Stimulated activated CD4-positive, alpha-beta T cell treated with anti-CD3 and anti-CD28 coated beads, Interleukin-2, amount 100 ng/mL, for 4 hours (primary cell): ENCODE data around the gene HAGHL.

Experiments used
- DNase-seq: peaks from one replicate; pipeline ENCODE4 v3.0.0-alpha.2; 2020; ENCODE audit warnings: low read depth

The HAGHL gene

GRCh38 chr16:721765-722540 is 5.0 kb upstream of the HAGHL start:
- DNase-seq, result no peak

- no peak for DNase-seq
Measured at GRCh38 chr16:722835-723633, 3.9 kb upstream of the HAGHL start.

GRCh38 chr16:723695-724094 is 3.2 kb upstream of the HAGHL start:
- DNase-seq, result no peak

GRCh38 chr16:724188-725040 is 2.5 kb upstream of the HAGHL start:
- DNase-seq, result no peak

GRCh38 chr16:725041-725376 is 1.9 kb upstream of the HAGHL start:
- no peak for DNase-seq

DNA sequence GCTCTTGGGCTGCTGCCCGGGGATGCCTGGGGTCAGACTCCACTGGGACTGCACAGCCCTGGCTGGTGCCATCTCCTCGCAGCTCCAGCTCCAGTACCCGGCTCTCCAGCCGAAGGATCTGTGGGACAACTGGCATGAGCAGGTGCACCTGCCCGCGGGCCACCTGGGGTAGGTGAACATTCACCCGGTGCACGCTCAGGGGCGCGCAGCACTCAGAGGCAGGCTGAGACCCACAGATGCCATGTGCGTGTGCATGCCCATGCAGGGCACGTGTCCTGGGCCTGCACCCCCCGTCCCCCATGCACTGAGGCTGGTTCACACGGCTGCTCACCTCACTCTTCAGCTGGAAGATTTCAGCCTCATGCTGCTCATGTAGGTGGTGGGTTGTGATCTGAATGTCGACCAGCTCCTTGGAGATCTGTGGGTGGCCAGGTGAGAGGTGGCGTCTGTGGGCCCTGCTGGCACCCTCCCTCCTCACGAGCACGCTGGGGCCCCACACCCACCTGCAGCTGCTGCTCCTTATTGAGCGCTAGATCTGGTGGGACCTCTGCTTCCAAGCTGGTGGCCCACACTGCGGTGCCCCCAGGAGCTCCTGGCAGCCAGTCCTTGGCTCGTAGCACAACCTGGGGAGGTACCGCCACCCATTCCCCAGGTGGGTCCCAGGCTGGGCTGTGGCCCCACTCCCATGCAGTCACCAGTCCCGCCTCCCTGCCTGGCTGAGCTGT is 1.3 kb upstream of the HAGHL start:
- no peak for DNase-seq

- DNase-seq, result no peak
Measured at GRCh38 chr16:726188-726437, 793 bp upstream of the HAGHL start.

DNA sequence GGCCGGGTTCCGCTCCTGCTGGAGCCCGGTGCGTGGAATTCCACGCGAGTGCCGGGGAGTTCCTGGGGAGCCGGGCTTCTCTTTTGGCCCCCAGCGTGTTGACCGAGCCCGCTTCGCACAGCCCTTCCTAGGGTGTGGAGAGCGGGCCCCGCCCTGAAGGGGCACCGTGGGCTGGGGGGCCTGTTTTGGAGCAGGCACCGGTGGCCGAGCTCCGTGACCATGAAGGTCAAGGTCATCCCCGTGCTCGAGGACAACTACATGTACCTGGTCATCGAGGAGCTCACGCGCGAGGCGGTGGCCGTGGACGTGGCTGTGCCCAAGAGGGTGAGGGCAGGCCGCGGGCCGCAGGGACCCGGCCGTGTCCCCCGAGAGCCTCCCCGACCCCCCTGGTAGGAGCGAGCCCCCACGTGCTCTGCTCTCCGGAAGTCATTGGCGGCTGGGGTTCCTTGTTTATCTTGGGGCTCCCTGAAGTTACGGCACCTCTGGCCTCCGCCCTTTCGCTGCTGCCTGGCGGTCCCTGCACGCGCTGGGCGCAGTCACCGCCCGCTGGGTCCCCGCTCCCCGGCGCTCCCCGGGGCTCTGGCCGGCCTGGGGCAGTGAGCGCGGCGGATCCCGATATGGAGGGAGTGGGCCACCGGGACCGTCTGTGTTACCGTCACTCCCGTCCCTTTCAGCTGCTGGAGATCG is 528 bp downstream of the HAGHL start:
- no peak for DNase-seq

GRCh38 chr16:728131-728889 is 1.4 kb downstream of the HAGHL start:
- peak; percentile 35 for DNase-seq

DNA sequence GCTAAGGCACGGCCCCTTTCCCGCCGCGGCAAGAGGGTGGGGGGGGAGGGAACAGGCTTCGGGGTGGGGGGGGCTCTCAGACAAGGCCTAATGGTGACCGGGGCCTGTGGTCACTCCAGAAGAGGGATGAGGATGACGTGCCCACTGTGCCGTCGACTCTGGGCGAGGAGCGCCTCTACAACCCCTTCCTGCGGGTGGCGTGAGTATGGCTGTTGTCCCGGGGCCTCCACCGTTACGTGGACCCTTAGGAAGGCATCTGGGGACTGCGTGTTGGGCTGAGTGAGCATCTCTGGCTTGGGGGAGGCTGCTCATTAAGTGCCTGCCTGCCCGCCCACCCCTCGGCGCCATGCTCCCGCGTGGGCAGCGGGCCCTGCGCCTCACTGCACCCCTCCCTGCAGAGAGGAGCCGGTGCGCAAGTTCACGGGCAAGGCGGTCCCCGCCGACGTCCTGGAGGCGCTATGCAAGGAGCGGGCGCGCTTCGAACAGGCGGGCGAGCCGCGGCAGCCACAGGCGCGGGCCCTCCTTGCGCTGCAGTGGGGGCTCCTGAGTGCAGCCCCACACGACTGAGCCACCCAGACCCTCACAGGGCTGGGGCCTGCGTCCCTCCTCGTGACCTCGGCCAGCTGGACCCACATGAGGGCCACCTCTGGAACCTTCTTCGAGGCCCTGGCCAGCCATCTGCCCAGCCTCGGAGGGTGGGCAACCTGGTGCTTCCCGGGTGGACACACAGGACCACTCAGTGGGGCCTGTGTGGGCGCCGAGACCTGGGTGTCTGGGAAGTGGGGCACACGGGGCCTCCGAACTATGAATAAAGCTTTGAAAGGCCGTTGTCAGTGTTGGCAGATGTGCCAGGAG is 2.2 kb downstream of the HAGHL start:
- no peak for DNase-seq

DNA sequence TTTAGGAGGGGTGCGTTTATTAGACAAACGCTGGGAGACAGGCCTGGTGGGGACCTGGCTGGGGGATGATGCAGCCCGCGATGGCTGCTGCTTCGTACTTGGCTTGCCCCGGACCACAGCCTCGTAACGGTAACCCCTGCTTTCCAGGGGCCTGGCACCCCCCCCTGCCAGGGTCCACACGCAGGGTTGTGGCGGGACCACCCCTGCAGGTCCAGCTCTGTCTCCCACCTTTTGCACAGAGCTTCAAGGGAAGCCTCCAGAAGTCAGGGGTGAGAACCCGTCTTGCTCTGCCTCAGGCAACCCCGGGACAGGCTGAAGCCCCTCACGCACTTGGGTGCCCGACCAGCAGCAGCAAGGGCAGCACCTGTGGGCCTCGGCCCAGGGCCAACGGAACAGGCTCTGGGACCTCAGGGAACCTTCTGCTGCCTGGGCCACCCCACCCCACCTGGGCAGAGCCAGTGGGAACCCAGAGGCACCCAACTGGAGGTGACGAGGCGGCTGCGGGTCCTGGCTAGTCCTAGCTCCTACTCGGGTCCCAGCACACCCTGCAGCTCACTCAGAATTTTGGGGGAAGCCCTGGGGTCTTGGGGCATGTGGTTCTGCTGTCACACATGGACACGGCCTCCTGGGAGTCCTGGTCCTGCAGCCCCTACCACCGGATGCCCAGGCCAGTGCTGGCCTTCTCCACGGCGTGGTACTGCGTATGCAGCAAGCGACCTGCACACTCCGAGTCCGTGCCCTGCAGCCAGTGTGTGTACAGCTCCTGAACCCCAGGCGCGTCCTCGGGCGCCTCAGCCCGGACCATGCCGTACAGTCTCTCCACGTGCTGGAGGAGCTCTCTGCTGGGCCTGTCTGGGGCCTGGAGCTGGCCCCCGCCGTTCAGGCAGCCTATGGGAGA is 3.1 kb downstream of the HAGHL start:
- no peak for DNase-seq

DNA sequence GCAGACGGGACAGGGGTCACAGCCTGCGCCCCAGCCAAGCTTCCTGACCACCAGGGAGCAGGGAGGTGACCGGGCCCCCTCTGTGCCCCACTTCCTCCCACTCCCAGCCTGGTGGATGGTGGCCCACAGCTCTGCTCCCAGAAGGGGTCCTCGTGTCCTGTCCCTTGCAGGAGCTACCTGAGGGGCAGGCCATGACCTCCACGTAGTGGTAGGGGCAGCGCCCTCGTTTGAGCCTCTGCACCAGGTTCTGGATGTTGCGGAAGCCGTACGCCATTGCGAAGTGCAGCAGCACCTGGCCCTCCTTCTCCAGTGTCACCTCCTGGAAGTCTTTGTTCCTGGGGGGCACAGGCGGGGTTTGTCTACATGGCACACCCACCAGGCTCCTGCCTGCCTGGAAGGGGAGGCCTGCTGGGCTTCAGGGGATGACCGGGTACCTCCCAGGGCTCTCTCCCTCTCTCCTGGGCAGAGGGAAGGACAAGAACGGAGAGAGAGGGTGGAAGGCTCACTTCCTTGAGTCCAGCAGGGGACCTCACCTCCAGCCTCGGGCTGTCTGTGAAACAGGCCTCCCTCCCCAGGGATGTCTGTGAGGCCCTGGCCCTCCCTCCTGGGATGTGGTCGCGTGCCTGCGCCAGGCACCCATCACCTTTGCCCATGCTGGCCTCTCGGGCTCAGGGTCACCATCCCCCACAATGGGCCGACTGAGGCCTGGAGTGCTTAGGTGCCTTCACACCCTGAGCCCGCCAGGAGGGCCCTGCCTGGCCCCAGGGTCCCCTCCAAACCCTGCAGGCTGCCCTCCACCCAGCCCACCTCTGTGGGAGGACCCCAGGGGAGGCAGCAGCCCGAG is 4.0 kb downstream of the HAGHL start:
- no peak for DNase-seq

DNA sequence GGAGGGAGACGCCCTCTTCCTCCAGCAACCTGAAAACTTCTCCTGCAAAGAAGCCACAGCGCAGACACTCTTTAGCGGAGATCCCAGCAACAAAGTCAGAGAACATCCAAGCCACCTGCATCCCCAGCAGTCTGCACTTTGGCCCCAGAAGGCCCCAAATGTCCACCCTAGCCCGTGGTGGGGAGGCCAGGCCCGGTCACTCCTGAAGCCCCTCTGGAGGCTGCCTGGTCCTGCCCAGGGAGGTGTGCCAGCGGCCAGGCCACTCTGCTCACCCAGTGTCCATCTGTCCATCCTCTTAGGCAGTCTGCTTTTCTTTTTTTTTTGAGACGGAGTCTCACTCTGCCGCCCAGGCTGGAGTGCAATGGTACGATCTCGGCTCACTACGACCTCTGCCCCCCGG is 5.4 kb downstream of the HAGHL start:
- DNase-seq, result no peak

- no peak for DNase-seq
Measured at GRCh38 chr16:732936-733335, 6.0 kb downstream of the HAGHL start.

DNA sequence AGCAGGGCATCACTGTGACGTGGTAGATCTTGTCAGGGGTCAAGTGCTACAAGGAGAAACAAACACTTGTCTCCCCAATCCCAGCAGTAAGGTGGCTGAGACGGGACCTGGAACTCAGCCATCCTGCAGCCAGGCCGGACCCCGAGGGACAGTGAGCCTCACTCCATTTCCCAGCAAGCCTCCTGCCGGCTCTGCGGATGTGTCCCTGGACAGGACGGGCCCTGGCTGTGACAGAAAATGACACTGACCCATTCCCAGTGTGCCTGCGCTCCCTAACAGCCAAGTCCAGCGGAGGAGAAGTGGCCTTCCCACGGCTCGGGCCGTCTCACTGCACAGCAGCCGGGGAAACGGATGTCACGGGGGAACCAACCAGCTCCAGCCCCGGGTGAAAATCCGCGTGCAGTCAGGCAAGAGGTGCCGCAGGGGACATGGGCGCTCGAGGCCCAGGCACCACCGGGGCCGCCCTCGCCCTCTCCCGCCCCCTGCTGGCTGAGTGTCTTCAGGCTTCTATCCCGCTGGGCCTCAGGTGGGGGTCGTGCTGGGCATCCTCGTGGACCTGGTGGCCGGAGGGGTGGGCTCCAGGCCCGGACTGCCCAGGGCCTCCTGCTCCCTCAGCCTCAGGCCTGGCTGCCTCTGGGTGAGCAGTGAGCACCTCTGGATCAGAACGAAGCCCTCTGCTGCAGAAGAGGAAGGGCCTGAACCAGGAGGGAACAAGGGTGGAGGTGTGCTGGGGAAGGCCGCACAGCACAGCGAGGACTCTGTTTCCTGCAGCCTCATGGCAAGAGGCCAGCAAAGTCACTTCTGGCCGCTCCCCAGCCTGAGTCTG is 6.7 kb downstream of the HAGHL start:
- no peak for DNase-seq

DNA sequence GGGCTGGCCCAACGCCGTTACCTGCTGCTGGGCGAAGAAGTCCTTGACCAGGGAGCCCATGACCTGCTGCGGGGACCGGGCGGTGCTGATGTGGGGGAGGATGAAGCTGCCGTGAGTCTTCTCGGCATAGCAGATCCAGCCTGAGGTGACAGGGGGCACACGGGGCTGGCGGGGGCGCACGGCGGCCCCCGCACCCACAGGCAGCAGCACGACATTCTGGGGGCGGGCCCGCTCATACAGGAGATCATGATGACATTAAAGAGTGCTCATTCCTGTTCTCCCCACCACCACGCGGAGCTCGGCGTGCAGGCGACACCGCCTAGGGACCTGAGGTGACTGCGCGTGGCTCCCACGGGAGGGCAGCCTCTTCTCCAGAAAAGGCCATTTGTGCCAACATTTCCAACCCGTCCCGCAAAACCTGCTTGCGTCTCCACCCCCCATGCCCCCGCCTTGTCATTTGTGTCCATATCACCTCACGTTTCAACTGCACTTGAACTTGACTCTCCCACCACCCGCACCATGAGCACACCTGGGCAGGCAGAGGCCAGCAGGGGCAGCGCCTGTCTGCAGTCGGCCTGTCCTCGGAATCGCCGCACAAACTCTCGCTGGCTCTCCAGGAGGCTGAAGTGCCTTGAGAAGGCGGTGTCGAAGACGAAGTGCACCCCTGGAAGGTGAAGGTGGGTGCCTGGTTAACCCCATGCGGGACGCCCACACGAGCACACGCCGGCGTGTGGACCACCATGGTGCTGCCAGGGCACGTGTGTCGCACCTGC is 7.5 kb downstream of the HAGHL start:
- no peak for DNase-seq
